ENCODE results near the gene HS3ST3B1.

DNA sequence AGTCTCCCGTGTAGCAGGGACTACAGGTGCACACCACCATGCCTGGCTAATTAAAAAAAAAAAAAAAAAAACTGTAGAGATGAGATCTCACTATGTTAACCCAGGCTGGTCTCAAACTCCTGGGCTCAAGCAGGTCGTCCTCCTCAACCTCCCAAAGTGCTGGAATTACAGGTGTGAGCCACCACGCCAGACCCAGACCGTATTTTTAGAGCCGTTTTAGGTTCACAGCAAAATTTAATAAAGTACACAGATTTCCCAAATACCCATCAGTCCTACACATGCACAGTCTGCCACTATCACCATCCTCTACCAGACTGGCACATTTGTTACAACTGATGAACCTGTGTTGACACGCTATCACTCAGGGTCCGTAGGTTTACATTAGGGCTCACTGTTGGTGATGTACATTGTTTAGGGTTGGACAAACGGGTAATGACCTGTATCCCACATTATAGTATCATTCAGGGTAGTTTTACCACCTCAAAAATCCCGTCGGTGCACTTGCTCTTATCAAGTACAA is 10.4 kb downstream of the HS3ST3B1 start:
- TF ChIP-seq CTCF (IDR thresholded peaks at IDR 0.05) (no peak), POLR2A (IDR thresholded peaks at IDR 0.05) (no peak), EP300 (IDR thresholded peaks at IDR 0.05) (no peak)

Data from ovary (tissue), 3 donors.